ENCODE measurements around the gene FMN2.

The FMN2 gene

GRCh38 chr1:240239309-240239708, 147.6 kb downstream of the FMN2 start:
- Histone ChIP-seq H3K4me1 (ENCODE audit: control insufficient read depth in 1 of 2, insufficient read depth in 2 of 2, low read length in 2 of 2) (peaks cover 0 to 7% of the 10 kb centered on the region in 2 experiments), H3K23ac (ENCODE audit: low read length) (no peak overlapping the region), H2AK5ac (ENCODE audit: low read length) (no peak overlapping the region), H3K27ac (ENCODE audit: low read depth, low read length) (no peak overlapping the region), H2BK12ac (ENCODE audit: low read length) (no peak overlapping the region), H3K79me2 (ENCODE audit: control insufficient read depth, insufficient read depth, low read length, poor library complexity) (no peaks in the 10 kb centered on the region), H3K4me2 (ENCODE audit: low read length) (no peak overlapping the region), H2BK120ac (ENCODE audit: insufficient read depth, low read length, poor library complexity) (no peak overlapping the region), H2BK5ac (ENCODE audit: low read depth, low read length, poor library complexity) (no peak overlapping the region), H3K14ac (ENCODE audit: low read length) (no peak overlapping the region), H4K8ac (ENCODE audit: low read depth, low read length) (no peak overlapping the region), H3K4ac (ENCODE audit: low read depth, low read length) (no peak overlapping the region), H3K9me3 (ENCODE audit: insufficient read depth, low read depth, low read length) (no peaks in the 10 kb centered on the region), H3K36me3 (ENCODE audit: control insufficient read depth in 1 of 2, insufficient read depth in 2 of 2, low read length in 2 of 2) (no peaks in the 10 kb centered on the region), H4K91ac (ENCODE audit: low read depth, low read length) (no peak overlapping the region), H2AFZ (ENCODE audit: insufficient read depth, low read length, poor library complexity) (no peak overlapping the region), H3K27me3 (ENCODE audit: insufficient read depth, low read length) (no peaks in the 10 kb centered on the region), H3K79me1 (ENCODE audit: low read length) (no peaks in the 10 kb centered on the region), H4K12ac (ENCODE audit: low read depth, low read length) (no peak overlapping the region), H3K4me3 (ENCODE audit: low read depth, low read length) (no peak overlapping the region), H3K18ac (ENCODE audit: low read length) (no peak overlapping the region), H3K9ac (ENCODE audit: low read length) (no peak overlapping the region)
- DNase-seq = no peak

GRCh38 chr1:240241278-240241677, 149.6 kb downstream of the FMN2 start:
- Histone ChIP-seq H3K4me1 (ENCODE audit: control insufficient read depth in 1 of 2, insufficient read depth in 2 of 2, low read length in 2 of 2) (peaks cover 2 to 10% of the 10 kb centered on the region in 2 experiments), H2BK12ac (ENCODE audit: low read length) (no peak overlapping the region), H3K79me2 (ENCODE audit: control insufficient read depth, insufficient read depth, low read length, poor library complexity) (no peaks in the 10 kb centered on the region), H2BK5ac (ENCODE audit: low read depth, low read length, poor library complexity) (no peak overlapping the region), H3K23ac (ENCODE audit: low read length) (no peak overlapping the region), H3K9me3 (ENCODE audit: insufficient read depth, low read depth, low read length) (no peaks in the 10 kb centered on the region), H3K79me1 (ENCODE audit: low read length) (no peaks in the 10 kb centered on the region), H3K4ac (ENCODE audit: low read depth, low read length) (no peak overlapping the region), H3K36me3 (ENCODE audit: control insufficient read depth in 1 of 2, insufficient read depth in 2 of 2, low read length in 2 of 2) (no peaks in the 10 kb centered on the region), H3K4me2 (ENCODE audit: low read length) (no peak overlapping the region), H4K12ac (ENCODE audit: low read depth, low read length) (no peak overlapping the region), H3K27ac (ENCODE audit: low read depth, low read length) (no peak overlapping the region), H4K91ac (ENCODE audit: low read depth, low read length) (no peak overlapping the region), H3K27me3 (ENCODE audit: insufficient read depth, low read length) (no peaks in the 10 kb centered on the region), H2AFZ (ENCODE audit: insufficient read depth, low read length, poor library complexity) (no peak overlapping the region), H3K4me3 (ENCODE audit: low read depth, low read length) (no peak overlapping the region), H3K9ac (ENCODE audit: low read length) (no peak overlapping the region), H2BK120ac (ENCODE audit: insufficient read depth, low read length, poor library complexity) (no peak overlapping the region), H4K8ac (ENCODE audit: low read depth, low read length) (no peak overlapping the region), H2AK5ac (ENCODE audit: low read length) (no peak overlapping the region), H3K14ac (ENCODE audit: low read length) (no peak overlapping the region), H3K18ac (ENCODE audit: low read length) (no peak overlapping the region)
- WGBS (ENCODE audit: extremely low coverage, insufficient coverage, insufficient read length) = no CpG with 5 or more reads among the region's 3 CpGs
- no peak for DNase-seq

GRCh38 chr1:240242601-240243144, 151.0 kb downstream of the FMN2 start:
- Histone ChIP-seq H4K12ac (ENCODE audit: low read depth, low read length) (no peak overlapping the region), H3K9ac (ENCODE audit: low read length) (no peak overlapping the region), H2BK5ac (ENCODE audit: low read depth, low read length, poor library complexity) (no peak overlapping the region), H3K4me2 (ENCODE audit: low read length) (no peak overlapping the region), H3K79me2 (ENCODE audit: control insufficient read depth, insufficient read depth, low read length, poor library complexity) (no peaks in the 10 kb centered on the region), H3K36me3 (ENCODE audit: control insufficient read depth in 1 of 2, insufficient read depth in 2 of 2, low read length in 2 of 2) (no peaks in the 10 kb centered on the region), H4K8ac (ENCODE audit: low read depth, low read length) (no peak overlapping the region), H3K9me3 (ENCODE audit: insufficient read depth, low read depth, low read length) (no peaks in the 10 kb centered on the region), H3K18ac (ENCODE audit: low read length) (no peak overlapping the region), H3K4ac (ENCODE audit: low read depth, low read length) (no peak overlapping the region), H3K14ac (ENCODE audit: low read length) (no peak overlapping the region), H3K4me3 (ENCODE audit: low read depth, low read length) (no peak overlapping the region), H3K27ac (ENCODE audit: low read depth, low read length) (no peak overlapping the region), H3K27me3 (ENCODE audit: insufficient read depth, low read length) (no peaks in the 10 kb centered on the region), H2AFZ (ENCODE audit: insufficient read depth, low read length, poor library complexity) (no peak overlapping the region), H3K79me1 (ENCODE audit: low read length) (no peaks in the 10 kb centered on the region), H4K91ac (ENCODE audit: low read depth, low read length) (no peak overlapping the region), H2BK120ac (ENCODE audit: insufficient read depth, low read length, poor library complexity) (no peak overlapping the region), H3K4me1 (ENCODE audit: control insufficient read depth in 1 of 2, insufficient read depth in 2 of 2, low read length in 2 of 2) (peaks cover 2 to 7% of the 10 kb centered on the region in 2 experiments), H2AK5ac (ENCODE audit: low read length) (no peak overlapping the region), H2BK12ac (ENCODE audit: low read length) (no peak overlapping the region), H3K23ac (ENCODE audit: low read length) (no peak overlapping the region)
- DNase-seq = no peak
- no CpG with 5 or more reads among the region's 5 CpGs for WGBS (ENCODE audit: extremely low coverage, insufficient coverage, insufficient read length)

GRCh38 chr1:240244968-240245628, 153.4 kb downstream of the FMN2 start:
- Histone ChIP-seq H3K79me2 (ENCODE audit: control insufficient read depth, insufficient read depth, low read length, poor library complexity) (no peaks in the 10 kb centered on the region), H3K4me2 (ENCODE audit: low read length) (no peak overlapping the region), H3K79me1 (ENCODE audit: low read length) (no peaks in the 10 kb centered on the region), H3K14ac (ENCODE audit: low read length) (no peak overlapping the region), H3K27me3 (ENCODE audit: insufficient read depth, low read length) (no peaks in the 10 kb centered on the region), H3K9ac (ENCODE audit: low read length) (no peak overlapping the region), H3K4me1 (ENCODE audit: control insufficient read depth in 1 of 2, insufficient read depth in 2 of 2, low read length in 2 of 2) (peaks cover 2 to 7% of the 10 kb centered on the region in 2 experiments), H3K27ac (ENCODE audit: low read depth, low read length) (peak overlapping the region; percentile 38), H4K12ac (ENCODE audit: low read depth, low read length) (no peak overlapping the region), H3K36me3 (ENCODE audit: control insufficient read depth in 1 of 2, insufficient read depth in 2 of 2, low read length in 2 of 2) (no peaks in the 10 kb centered on the region), H2AFZ (ENCODE audit: insufficient read depth, low read length, poor library complexity) (no peak overlapping the region), H3K18ac (ENCODE audit: low read length) (no peak overlapping the region), H4K91ac (ENCODE audit: low read depth, low read length) (no peak overlapping the region), H2BK120ac (ENCODE audit: insufficient read depth, low read length, poor library complexity) (no peak overlapping the region), H3K23ac (ENCODE audit: low read length) (no peak overlapping the region), H4K8ac (ENCODE audit: low read depth, low read length) (no peak overlapping the region), H3K9me3 (ENCODE audit: insufficient read depth, low read depth, low read length) (no peaks in the 10 kb centered on the region), H2BK5ac (ENCODE audit: low read depth, low read length, poor library complexity) (no peak overlapping the region), H3K4ac (ENCODE audit: low read depth, low read length) (no peak overlapping the region), H3K4me3 (ENCODE audit: low read depth, low read length) (no peak overlapping the region), H2BK12ac (ENCODE audit: low read length) (no peak overlapping the region), H2AK5ac (ENCODE audit: low read length) (no peak overlapping the region)
- DNase-seq = peak; percentile 63 to 70
- WGBS (ENCODE audit: extremely low coverage, insufficient coverage, insufficient read length) = no CpG with 5 or more reads among the region's 3 CpGs

Measured in trophoblast cell (in vitro differentiated cells and primary cell).